Measurements from ENCODE around the gene CCNL1. TPM values are rescaled to one million over a fixed set of nuclear protein-coding genes. Genes with fewer than 3 reads are reported as not detected.

Gene CCNL1
- total and polyA plus RNA-seq, 2 experiments from 2014 or later = 87.6 to 223 TPM

DNA sequence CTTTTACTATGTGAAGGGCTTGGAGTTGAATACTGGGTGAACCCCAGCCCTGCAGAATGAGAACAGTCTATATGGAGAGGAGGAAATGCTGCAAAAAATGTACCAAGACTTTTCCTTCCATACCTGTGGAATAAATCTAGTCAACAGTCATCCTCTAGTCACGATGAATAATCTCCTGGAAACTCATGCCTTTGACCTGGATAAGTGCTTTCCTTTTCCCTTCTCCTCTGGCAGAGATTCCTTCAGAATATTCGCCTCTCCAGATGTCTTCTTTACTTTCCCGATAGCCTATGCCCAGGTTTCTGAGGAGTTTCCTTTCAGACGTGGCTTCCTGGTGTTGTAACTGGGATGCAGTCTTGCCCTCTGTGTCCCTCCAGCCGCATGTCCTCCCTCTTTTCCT, 28.1 kb downstream of the CCNL1 start:
- Histone ChIP-seq H3K4me1 (ENCODE audit: low read depth) (peaks cover 96% of the 10 kb centered on the region), H3K27ac (no peak overlapping the region), H3K4me3 (no peak overlapping the region), H3K9me3 (ENCODE audit: low read depth) (no peaks in the 10 kb centered on the region), H3K36me3 (no peaks in the 10 kb centered on the region), H3K27me3 (no peaks in the 10 kb centered on the region)
- no peak for DNase-seq (ENCODE audit: low read depth in 1 of 2, low spot score in 1 of 2)
- TF ChIP-seq, protein P1, sequence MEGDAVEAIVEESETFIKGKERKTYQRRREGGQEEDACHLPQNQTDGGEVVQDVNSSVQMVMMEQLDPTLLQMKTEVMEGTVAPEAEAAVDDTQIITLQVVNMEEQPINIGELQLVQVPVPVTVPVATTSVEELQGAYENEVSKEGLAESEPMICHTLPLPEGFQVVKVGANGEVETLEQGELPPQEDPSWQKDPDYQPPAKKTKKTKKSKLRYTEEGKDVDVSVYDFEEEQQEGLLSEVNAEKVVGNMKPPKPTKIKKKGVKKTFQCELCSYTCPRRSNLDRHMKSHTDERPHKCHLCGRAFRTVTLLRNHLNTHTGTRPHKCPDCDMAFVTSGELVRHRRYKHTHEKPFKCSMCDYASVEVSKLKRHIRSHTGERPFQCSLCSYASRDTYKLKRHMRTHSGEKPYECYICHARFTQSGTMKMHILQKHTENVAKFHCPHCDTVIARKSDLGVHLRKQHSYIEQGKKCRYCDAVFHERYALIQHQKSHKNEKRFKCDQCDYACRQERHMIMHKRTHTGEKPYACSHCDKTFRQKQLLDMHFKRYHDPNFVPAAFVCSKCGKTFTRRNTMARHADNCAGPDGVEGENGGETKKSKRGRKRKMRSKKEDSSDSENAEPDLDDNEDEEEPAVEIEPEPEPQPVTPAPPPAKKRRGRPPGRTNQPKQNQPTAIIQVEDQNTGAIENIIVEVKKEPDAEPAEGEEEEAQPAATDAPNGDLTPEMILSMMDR (IDR thresholded peaks at IDR 0.05; ENCODE audit: low read depth, low read length) = no peak

DNA sequence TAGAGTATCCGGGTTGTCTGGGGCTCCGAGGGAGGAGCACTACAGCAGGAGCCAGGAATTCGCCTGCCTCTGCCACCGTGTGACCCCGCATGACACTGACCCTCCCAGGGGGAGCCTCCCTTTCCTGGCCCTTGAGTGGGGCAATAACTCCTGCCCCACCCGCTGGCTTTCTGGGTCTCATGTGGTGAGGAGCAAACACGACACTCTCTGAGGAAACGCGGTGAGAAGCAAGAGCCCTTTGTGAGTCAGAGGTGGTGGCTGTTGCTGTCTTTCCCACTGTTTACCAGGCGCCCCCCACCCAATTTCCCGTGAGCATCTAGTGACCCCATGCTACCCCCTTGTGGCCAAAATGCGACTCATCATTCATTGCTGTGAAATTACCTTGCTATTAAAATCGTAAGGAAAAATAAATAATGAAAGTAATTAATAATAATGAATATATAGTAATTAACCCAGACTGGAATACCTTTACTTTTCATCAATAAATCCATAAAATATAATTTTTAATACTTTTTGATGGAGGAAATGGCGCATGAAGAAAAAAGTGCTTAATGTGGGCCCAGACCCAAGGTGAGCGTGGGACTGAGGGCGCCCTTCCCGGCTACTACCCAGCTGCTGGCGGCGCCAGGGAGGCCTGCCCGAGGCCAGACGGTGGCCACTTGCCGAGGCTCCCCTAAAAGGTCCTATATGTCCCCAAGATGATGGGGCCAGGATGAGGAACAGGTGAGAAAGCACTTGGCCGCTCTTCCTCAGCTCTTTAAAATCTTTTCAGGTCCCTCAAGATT, 29.3 kb downstream of the CCNL1 start:
- no peak overlapping the region for H3K4me3 ChIP-seq
- TF ChIP-seq, protein P1 (IDR thresholded peaks at IDR 0.05; ENCODE audit: low read depth, low read length) = peak; percentile 69
- no peaks in the 10 kb centered on the region for H3K36me3 ChIP-seq
- H3K27me3 ChIP-seq = no peaks in the 10 kb centered on the region
- H3K4me1 ChIP-seq (ENCODE audit: low read depth) = peaks cover 94% of the 10 kb centered on the region
- peak; percentile 79 to 85 for DNase-seq (ENCODE audit: low read depth in 1 of 2, low spot score in 1 of 2)
- H3K9me3 ChIP-seq (ENCODE audit: low read depth) = no peaks in the 10 kb centered on the region
- peak overlapping the region; percentile 74 for H3K27ac ChIP-seq

DNA sequence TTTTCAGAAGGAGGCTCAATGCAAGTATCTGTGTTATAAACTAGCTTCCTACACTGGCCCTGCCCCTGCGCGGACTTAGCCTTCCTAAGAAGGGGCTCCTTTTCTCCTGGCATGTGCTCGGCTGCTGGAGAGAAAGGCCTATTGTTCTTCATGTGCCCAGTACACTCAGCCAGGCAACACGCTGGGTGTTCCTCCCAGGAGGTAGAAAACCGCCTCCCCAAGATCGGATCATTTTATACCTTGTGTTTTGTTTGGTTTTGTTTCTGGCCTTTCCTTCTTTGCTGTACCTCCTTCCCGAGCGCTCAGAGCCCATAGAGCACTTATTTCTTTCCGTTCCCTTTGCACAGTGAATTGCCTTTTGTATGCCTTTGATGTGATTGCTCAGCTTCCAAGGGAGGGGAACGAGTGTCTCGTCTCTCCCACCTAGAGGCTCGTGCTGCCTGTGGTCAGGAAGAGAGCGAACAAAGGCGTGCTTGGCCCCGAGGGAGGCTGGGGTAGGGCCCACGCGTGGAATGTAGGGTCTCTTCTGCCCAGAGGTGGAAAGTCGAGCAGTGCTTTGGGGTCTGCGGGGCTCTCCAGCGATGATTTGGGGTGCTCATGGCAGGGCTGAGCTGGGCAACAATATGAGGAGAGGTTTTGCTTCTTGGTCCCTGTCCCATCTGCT, 30.0 kb downstream of the CCNL1 start:
- DNase-seq (ENCODE audit: low read depth in 1 of 2, low spot score in 1 of 2) = peak; percentile 40 to 58
- Histone ChIP-seq H3K9me3 (ENCODE audit: low read depth) (no peaks in the 10 kb centered on the region), H3K27me3 (no peaks in the 10 kb centered on the region), H3K27ac (peak overlapping the region; percentile 74), H3K4me3 (no peak overlapping the region), H3K4me1 (ENCODE audit: low read depth) (peaks cover 94% of the 10 kb centered on the region), H3K36me3 (no peaks in the 10 kb centered on the region)
- TF ChIP-seq, protein P1 (IDR thresholded peaks at IDR 0.05; ENCODE audit: low read depth, low read length) = no peak

DNA sequence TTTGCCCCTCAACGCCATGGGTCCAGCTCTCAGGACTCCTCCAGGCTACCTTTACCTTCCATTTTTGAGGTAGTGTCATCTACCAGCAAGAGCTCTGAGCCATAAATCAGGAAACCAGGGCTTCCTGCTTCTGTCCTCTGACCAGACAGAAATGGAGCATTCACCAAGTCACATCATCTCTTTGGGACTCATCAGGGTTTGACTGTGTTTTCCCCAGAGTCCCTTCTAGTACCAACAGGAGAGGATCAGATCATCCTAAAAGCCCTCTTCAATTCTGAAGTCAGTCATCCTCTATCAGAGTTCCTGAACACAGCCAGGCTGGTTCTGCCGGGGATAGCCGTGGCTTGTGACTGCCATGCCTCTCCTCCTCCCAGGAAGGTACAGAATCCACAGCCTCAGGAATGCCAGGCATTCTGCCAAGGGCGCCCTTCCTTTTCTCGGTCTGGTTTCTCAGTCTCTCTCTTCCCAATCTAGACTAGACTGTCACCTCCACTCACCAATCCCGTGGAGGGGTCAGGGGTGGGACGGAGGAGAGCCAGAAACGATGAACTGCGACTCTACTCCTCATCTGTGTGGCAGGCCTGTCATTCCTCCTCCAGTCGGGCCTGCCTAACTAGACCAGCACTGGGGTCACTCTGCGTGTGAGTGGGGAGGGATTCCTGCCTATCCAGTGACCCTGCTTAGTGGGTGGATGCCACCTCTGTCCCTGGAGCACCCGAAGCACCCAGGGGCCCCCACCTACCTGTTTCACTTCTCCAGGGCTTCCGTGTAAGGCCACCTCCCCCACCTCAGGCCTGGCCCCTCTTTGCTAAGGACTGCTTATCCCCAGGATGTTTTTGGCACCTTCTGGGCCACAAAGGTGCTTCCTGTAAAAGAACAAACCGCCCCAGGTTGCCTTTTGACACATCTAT, 30.9 kb downstream of the CCNL1 start:
- Histone ChIP-seq H3K4me3 (no peak overlapping the region), H3K36me3 (no peaks in the 10 kb centered on the region), H3K4me1 (ENCODE audit: low read depth) (peaks cover 94% of the 10 kb centered on the region), H3K27ac (peak overlapping the region; percentile 74), H3K9me3 (ENCODE audit: low read depth) (no peaks in the 10 kb centered on the region), H3K27me3 (no peaks in the 10 kb centered on the region)
- DNase-seq (ENCODE audit: low read depth in 1 of 2, low spot score in 1 of 2) = peak; percentile 42 to 81
- TF ChIP-seq, protein P1 (IDR thresholded peaks at IDR 0.05; ENCODE audit: low read depth, low read length) = no peak
